GOT3 (cell line): ENCODE measurements around the gene ANKRD16.
"Not testable (repeated sequence)": the region's sequence is repeated elsewhere in the genome, so short reads cannot be mapped to it uniquely, and the experiment has no call there.

Source experiments
- DNase-seq: peaks from one replicate; lab custom pipeline; 2025; ENCODE audit warnings: mixed read lengths; lab: John Stamatoyannopoulos, UW

ANKRD16 gene

DNA sequence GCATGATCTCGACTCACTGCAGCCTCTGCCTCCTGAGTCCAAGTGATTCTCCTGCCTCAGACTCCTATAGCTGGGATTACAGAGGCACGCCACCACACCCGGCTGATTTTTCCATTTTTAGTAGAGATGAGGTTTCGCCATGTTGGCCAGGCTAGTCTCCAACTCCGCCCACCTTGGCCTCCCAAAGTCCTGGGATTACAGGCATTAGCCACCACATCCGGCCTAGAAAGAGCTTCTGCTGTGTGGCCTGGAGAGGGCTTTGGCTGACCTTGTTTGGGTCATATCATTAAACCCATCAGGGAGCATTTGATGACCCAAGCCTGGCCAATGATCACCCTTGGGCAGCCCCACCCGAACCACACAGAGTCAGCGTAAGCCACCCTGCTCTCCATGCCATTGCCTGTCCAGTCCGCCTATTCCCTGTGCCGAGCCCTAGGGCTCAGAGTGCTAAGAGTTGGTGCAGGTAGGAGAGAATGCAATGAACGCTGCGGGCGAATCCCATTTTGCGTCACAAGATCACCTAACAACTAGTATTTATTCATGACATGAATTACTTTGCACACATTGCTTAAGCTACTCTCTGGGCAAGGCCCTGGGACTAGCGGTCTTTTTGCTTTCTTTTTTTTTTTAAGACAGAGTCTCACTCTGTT lies 54.1 kb downstream of the ANKRD16 start:
- DNase-seq, result no peak

GRCh38 chr10:5833814-5834213 lies 55.9 kb downstream of the ANKRD16 start:
- no peak for DNase-seq

GRCh38 chr10:5832946-5833345 lies 56.7 kb downstream of the ANKRD16 start:
- no peak for DNase-seq

GRCh38 chr10:5831446-5831782 lies 58.3 kb downstream of the ANKRD16 start:
- DNase-seq, result no peak

DNA sequence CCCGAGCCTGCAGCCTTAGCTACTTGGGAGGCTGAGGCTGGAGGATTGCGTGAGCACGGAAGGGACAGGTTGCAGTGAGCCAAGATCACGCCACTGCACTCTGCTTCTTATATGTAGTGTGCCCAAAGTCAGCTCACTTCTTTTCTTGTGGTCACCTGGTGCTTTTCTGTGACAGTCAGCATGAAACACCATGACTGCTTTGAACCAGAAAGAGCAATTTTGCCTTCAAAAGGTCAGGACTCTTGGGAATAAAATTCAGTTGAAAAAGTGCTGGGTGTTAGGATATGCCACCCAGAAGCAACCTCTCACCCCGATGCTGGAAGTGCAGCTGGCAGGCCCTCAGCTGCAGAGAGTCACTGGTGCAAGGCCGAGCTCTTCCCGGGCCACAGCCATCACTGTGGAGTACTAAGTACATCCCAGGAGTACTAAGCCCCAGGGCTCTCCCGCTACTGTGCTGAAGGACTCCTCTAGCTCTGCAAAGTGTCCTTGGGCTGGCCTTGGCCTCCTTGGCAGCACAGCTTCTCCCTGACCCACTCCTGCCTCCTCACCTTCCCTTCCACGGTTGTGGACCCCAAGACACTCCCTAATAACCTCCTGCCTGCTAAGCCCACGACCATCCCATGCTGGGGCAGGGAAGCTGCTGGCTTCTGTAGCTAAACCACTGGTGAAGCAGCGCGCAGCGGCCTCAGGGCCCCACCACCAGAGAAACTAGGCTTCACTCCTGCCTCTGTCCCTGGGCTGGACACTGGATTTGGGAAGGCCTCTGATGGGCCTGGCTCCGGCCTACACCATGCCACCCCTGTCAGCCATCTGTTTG lies 58.9 kb downstream of the ANKRD16 start:
- DNase-seq, result no peak

GRCh38 chr10:5829267-5829666 lies 60.4 kb downstream of the ANKRD16 start:
- DNase-seq, result no peak

DNA sequence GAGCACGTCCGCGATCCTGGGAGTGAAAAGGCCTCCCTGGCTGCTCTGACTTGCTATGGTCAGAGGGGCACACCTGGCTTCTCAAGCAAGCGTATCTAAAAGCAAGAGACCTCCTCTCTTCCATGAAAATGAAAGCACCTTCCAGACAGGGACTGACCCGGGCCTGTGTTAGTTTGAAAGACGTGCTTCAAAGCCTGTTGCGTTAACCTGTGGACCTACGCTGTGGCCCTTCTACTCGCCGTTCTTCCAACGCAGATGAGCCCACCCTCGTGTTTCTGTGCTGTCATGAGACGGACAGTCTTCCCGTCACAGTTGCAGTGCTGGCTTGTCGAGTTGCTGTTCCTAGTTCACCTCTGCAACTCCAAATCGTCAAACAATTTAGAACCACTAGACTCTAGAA lies 61.0 kb downstream of the ANKRD16 start:
- no peak for DNase-seq

GRCh38 chr10:5827841-5828240 lies 61.9 kb downstream of the ANKRD16 start:
- no peak for DNase-seq

DNA sequence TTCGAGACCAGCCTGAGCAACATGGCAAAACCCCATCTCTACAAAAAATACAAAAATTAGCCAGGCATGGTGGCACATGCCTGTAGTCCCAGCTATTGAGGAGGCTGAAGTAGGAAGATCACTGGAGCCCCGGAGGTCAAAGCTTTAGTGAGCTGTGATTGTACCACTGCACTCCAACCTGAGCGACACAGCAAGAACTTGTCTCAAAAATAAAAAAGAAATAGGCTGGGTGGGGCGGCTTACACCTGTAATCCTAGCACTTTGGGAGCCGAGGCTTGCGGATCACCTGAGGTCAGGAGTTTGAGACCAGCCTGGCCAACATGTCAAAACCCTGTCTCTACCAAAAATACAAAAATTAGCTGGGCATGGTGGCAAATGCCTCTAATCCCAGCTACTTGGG lies 63.2 kb downstream of the ANKRD16 start:
- not testable (repeated sequence) for DNase-seq

GRCh38 chr10:5818894-5819293 lies 70.8 kb downstream of the ANKRD16 start:
- no peak for DNase-seq

- DNase-seq, result no peak
Observed at GRCh38 chr10:5818048-5818331, 71.7 kb downstream of the ANKRD16 start.

DNA sequence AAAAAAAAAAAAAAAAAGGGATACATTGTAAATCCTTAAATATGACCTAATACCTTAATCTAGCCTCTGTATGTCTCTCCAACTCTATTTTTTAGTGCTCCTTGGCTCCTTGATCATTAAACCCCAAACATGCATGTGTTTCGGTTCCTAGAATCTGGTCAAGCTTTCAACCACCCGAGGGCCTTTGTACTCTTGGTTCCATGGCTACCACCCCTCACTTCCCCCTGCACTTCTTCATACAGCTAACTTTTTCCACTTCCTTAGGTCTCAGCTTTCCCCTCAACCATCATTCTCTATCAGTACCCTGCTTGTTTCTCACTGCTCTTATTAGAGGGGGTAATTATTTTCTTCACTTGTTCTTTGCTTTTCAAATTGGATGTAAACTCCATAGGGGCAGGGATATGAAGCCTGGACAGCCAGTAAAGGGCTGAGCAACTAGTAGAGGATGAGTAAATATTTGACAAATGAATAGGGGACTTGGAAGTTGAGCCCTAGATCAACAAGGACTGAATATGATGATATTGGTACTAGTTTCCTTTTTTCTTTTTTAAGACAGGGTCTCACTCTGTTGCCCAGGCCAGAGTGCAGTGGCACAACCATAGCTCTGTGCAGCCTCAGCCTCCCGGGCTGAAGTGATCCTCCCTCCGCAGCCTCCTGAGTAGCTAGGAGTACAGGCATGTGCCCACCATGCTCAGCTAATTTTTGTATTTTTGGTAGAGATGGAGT lies 72.2 kb downstream of the ANKRD16 start:
- DNase-seq, result no peak

DNA sequence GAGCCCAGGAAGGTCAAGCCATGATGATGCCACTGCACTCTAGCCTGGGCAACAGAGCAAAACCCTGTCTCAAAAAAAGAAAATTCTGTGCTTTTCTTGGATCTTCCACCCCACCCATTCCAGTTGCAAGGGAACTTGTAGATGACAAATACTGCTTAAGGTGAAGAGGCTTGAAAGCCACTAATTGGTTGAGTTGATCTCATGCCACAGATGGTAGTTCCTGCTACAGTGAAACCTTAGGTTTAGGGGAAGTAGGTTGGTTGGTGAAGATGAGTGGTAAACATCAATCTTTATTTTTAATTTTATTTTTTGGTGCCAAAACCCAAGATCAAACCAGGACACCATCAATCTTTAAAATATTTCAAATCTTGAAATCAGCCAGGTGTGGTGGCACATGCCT lies 73.5 kb downstream of the ANKRD16 start:
- DNase-seq, result no peak

DNA sequence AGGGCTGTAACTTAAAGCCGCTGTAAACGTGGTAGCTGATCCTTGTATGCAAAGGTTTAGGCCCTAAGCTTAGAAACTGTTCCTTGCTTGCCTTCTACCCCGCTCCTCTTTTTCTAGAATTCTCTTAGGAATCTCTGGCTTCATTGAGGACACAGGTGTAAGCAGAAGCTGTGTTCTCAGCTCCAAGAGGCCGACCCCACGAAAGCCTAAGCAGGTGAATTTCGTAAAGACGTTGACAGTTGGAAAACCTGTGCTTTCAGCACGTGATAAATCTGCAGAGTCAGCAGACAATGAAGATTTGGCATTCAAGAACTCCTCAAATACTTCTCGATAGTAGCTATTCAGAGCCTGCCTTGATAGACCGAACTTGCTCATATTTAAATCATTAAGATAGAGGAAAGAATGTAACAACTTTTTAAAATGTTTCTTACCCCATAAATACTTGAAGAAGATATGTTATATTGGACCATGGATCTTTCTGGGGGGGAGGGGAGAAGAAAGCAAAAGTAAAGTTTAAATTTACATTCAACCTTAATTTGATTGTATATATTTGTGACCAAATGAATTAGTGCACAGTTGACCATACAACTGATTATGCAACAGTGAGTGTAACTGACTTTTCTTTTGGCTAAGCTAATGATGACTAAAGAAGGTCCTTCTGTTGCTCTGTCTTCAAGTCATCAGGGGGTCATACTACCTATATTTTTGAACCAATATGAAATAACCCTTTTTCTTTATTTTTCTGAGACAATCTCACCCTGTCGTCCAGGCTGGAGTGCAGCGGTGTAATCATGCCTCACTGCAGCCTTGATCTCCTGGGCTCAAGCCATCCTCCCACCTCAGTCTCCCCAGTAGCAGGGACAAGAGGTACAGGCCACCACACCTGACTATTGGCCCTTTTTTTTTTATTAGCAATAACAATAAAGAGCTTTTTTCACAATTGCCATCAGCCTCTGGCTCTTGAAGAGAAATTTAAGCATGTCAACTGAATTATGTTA lies 75.3 kb downstream of the ANKRD16 start:
- DNase-seq, result no peak

GRCh38 chr10:5813341-5814109 lies 76.2 kb downstream of the ANKRD16 start, which contains the start of gene GDI2:
TSS of gene GDI2 (minus strand) at chr10:5813434. CDS start at chr10:5813258, 176 bp downstream.
- peak; percentile 83 for DNase-seq

DNA sequence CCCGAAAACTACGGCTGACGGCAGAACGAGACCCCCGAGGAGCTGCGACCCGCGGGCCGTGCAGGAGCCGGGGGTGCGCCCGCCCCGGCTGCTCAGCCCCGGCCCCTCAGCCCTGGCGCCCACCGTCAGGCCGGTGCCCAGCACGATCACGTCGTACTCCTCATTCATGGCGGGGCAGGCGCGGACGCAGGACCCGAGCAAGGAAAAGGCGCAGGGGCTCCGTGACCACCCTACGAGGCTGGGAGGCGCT lies 76.7 kb downstream of the ANKRD16 start:
- no peak for DNase-seq

DNA sequence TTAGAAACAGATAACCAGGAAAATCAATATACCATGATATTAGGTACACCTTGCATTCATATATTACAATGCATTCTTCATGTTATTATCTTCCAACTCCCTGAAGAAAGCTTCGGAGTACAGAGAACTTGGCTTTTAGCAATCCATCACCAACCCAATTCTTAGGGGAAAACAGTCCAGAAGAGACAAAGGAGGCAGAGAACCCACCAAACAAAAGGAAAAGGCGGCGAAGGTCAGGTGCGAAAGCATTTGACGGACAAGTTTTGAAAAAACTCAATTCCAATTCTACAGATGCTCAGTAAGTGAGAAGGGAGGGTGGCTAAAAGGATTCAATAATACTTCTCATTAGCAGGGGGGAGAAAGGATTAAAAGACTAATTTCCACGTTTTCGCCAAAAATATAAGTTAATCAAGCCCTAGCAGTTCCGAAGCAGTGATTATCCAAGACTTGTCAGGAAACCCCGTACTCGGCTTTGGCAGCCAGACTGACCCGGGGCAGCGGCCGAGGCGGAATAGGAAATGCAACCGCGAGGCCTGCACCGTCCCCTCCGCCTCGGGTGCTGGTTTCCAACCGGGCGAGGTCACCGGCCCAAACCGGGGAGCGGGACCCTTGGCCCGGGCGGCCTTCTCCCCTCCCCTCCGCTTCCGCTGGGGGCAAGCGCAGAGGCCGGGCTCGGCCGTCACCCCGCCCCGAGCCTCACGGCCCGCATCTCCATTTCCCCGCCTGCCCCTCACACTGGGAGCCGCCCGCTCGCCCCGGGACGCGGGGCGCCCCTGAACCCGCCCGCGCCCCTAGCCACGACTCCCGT lies 77.2 kb downstream of the ANKRD16 start:
- DNase-seq, result no peak
